ENCODE results near the gene C6orf47.

The C6orf47 gene

GRCh38 chr6:31652925-31653724, 7.5 kb downstream of the C6orf47 start:
- no peak for TF ChIP-seq CTCF (IDR thresholded peaks at IDR 0.05; ENCODE audit: low read length, missing control alignments)
- H3K4me3 ChIP-seq (replicated peaks; ENCODE audit: low read depth, low read length): peak overlapping the region; percentile 75
- DNase-seq (ENCODE audit: low read depth): no peak

GRCh38 chr6:31651602-31652191, 8.9 kb downstream of the C6orf47 start:
- DNase-seq (ENCODE audit: low read depth): peak; percentile 81
- peak overlapping the region; percentile 75 for H3K4me3 ChIP-seq (replicated peaks; ENCODE audit: low read depth, low read length)
- TF ChIP-seq CTCF (IDR thresholded peaks at IDR 0.05; ENCODE audit: low read length, missing control alignments): no peak

GRCh38 chr6:31645325-31645724, 15.3 kb downstream of the C6orf47 start:
- TF ChIP-seq CTCF (IDR thresholded peaks at IDR 0.05; ENCODE audit: low read length, missing control alignments): no peak
- DNase-seq (ENCODE audit: low read depth): no peak
- no peak overlapping the region for H3K4me3 ChIP-seq (replicated peaks; ENCODE audit: low read depth, low read length)

- no peak overlapping the region for H3K4me3 ChIP-seq (replicated peaks; ENCODE audit: low read depth, low read length)
- no peak for DNase-seq (ENCODE audit: low read depth)
- TF ChIP-seq CTCF (IDR thresholded peaks at IDR 0.05; ENCODE audit: low read length, missing control alignments): no peak
Observed at GRCh38 chr6:31643818-31644454, 16.6 kb downstream of the C6orf47 start.

GRCh38 chr6:31642798-31643570, 17.6 kb downstream of the C6orf47 start:
- no peak for TF ChIP-seq CTCF (IDR thresholded peaks at IDR 0.05; ENCODE audit: low read length, missing control alignments)
- no peak for DNase-seq (ENCODE audit: low read depth)
- no peak overlapping the region for H3K4me3 ChIP-seq (replicated peaks; ENCODE audit: low read depth, low read length)

GRCh38 chr6:31641370-31641769, 19.2 kb downstream of the C6orf47 start:
- H3K4me3 ChIP-seq (replicated peaks; ENCODE audit: low read depth, low read length): no peak overlapping the region
- no peak for DNase-seq (ENCODE audit: low read depth)
- no peak for TF ChIP-seq CTCF (IDR thresholded peaks at IDR 0.05; ENCODE audit: low read length, missing control alignments)

All from fibroblast of pulmonary artery (primary cell).